SU-DHL-6 (cell line): Measurements from ENCODE around the gene EIF4A2.

Experiments used
- CTCF ChIP-seq: fragments of 200-600 bp; sonication (generic); IDR thresholded peaks from one replicate; pipeline ENCODE4 v1.5.1; 2017; ENCODE audit warnings: antibody characterized with exemption, mild to moderate bottlenecking, low read length, moderate library complexity; ENCODE audit not compliant: insufficient read depth, poor library complexity, severe bottlenecking
- EZH2phosphoT487 ChIP-seq: fragments of 200-600 bp; sonication (generic), shearing (Covaris generic); conservative IDR thresholded peaks from 2 replicates; pipeline ENCODE4 v1.6.1; 2018; ENCODE audit warnings: mild to moderate bottlenecking, antibody characterized with exemption, low read length, moderate library complexity, mixed read lengths

GRCh38 chr3:186800285-186800684 is 16.9 kb downstream of the EIF4A2 start:
- no peak for TF ChIP-seq CTCF
- no peak for TF ChIP-seq EZH2phosphoT487
